A549 (cell line): ENCODE results near the gene PLCL1. TPM values are rescaled to one million over a fixed set of nuclear protein-coding genes. Genes with fewer than 3 reads are reported as not detected.

Experiments used
- ATAC-seq, 2 experiments: fragments of 200-7000 bp in 1 of 2; fragments of >200 bp in 1 of 2; cut with Nextera tagmentation in 1 of 2; cut with Tn5 transposase in 1 of 2; 3 replicates each; pipeline versions ENCODE4 v1.8.0 to v1.9.1; 2018 to 2020; ENCODE audit warnings: mild to moderate bottlenecking in 1 of 2, moderate library complexity in 1 of 2
- CTCF ChIA-PET: fragments of 300-600 bp; sonication (Branson Sonifier 250); formaldehyde crosslinking; extraction: SDS; loops from one replicate; lab custom pipeline; 2021; ENCODE audit warnings: antibody characterized with exemption, inconsistent platforms; lab: Yijun Ruan, JAX
- POLR2A ChIA-PET: fragments of 350-600 bp; formaldehyde crosslinking; extraction: SDS; loops from one replicate; lab custom pipeline; 2021; ENCODE audit warnings: antibody characterized with exemption, inconsistent platforms; lab: Yijun Ruan, JAX
- DNase-seq, 2 experiments: peaks; one replicate each; pipeline versions ENCODE4 v3.0.0 to v3.0.0-alpha.2; 2011 to 2016; ENCODE audit warnings: low read depth in 1 of 2, low spot score in 1 of 2
- FAIRE-seq: peaks from 2 replicates; lab custom pipeline; 2011; peaks lifted over from hg19 to GRCh38; lab: Jason Lieb, UNC
- H3K27ac ChIP-seq, 2 experiments: fragments of >200 bp; sonication (Bioruptor Twin); formaldehyde crosslinking; 3 replicates each; pipeline ENCODE4 v1.5.1; 2016 to 2017
- H3K4me1 ChIP-seq: fragments of >200 bp; sonication (Bioruptor Twin); formaldehyde crosslinking; 3 replicates; pipeline ENCODE4 v1.6.1; 2016
- H3K4me2 ChIP-seq: fragments of >200 bp; sonication (Bioruptor Twin); formaldehyde crosslinking; 3 replicates; pipeline ENCODE4 v1.6.1; 2016
- H3K4me3 ChIP-seq: fragments of >200 bp; sonication (Bioruptor Twin); formaldehyde crosslinking; 3 replicates; pipeline ENCODE4 v1.5.1; 2016
- H3K9me3 ChIP-seq: fragments of >200 bp; sonication (Bioruptor Twin); formaldehyde crosslinking; 3 replicates; pipeline ENCODE4 v1.6.1; 2016
- ATOH8 ChIP-seq: fragments of 250-450 bp; sonication (Bioruptor Pico); IDR thresholded peaks from 2 replicates; pipeline ENCODE4 v1.5.0; 2020; ENCODE audit warnings: low read depth, mild to moderate bottlenecking, moderate library complexity
- BHLHE40 ChIP-seq: IDR thresholded peaks from 2 replicates; pipeline ENCODE4 v1.6.1; 2012; ENCODE audit warnings: low read depth, low read length, inconsistent platforms
- CBX8 ChIP-seq: fragments of 200-600 bp; sonication (generic); IDR thresholded peaks from 2 replicates; pipeline ENCODE4 v1.6.1; 2016
- E2F6 ChIP-seq: IDR thresholded peaks from 2 replicates; pipeline ENCODE4 v1.6.1; 2012; ENCODE audit warnings: low read depth, borderline replicate concordance
- ELK1 ChIP-seq: fragments of 150-350 bp; IDR thresholded peaks from 2 replicates; pipeline ENCODE4 v1.6.1; 2014; ENCODE audit warnings: low read depth, mild to moderate bottlenecking, low read length
- EP300 ChIP-seq, 2 experiments: fragments of >200 bp; sonication (Bioruptor Twin); formaldehyde crosslinking; IDR thresholded peaks; 2 replicates in 1 of 2; 3 replicates in 1 of 2; pipeline ENCODE4 v1.6.1; 2016 to 2017
- FOSB ChIP-seq: fragments of 250-450 bp; sonication (Bioruptor Pico); IDR thresholded peaks from 2 replicates; pipeline ENCODE4 v1.5.0; 2020; ENCODE audit warnings: mild to moderate bottlenecking, moderate library complexity
- GATA3 ChIP-seq: IDR thresholded peaks from 2 replicates; pipeline ENCODE4 v1.6.1; 2012; ENCODE audit warnings: borderline replicate concordance
- HDAC2 ChIP-seq: fragments of 200-600 bp; sonication (generic); IDR thresholded peaks from 2 replicates; pipeline ENCODE4 v1.6.1; 2016
- HEYL ChIP-seq: fragments of 250-450 bp; sonication (Bioruptor Pico); IDR thresholded peaks from 2 replicates; pipeline ENCODE4 v1.8.0; 2021; ENCODE audit warnings: mild to moderate bottlenecking, moderate library complexity
- HMGXB4 ChIP-seq: fragments of 250-450 bp; sonication (Bioruptor Pico); IDR thresholded peaks from 2 replicates; pipeline ENCODE4 v1.5.0; 2021; ENCODE audit warnings: mild to moderate bottlenecking, moderate library complexity, borderline replicate concordance
- HOXA7 ChIP-seq: fragments of 250-450 bp; sonication (Bioruptor Pico); IDR thresholded peaks from 2 replicates; pipeline ENCODE4 v1.5.0; 2020; ENCODE audit warnings: mild to moderate bottlenecking, moderate library complexity
- HOXB13 ChIP-seq: fragments of 250-450 bp; sonication (Bioruptor Pico); IDR thresholded peaks from 2 replicates; pipeline ENCODE4 v1.5.0; 2020; ENCODE audit warnings: low read depth, mild to moderate bottlenecking, moderate library complexity
- JUNB ChIP-seq: fragments of >200 bp; sonication (Bioruptor Twin); formaldehyde crosslinking; IDR thresholded peaks from 2 replicates; pipeline ENCODE4 v1.6.1; 2016
- MAX ChIP-seq: IDR thresholded peaks from 2 replicates; pipeline ENCODE4 v1.6.1; 2012
- NPAS2 ChIP-seq: fragments of 250-450 bp; sonication (Bioruptor Pico); IDR thresholded peaks from 2 replicates; pipeline ENCODE4 v1.8.0; 2022; ENCODE audit warnings: mild to moderate bottlenecking, moderate library complexity, borderline replicate concordance
- PBX3 ChIP-seq: IDR thresholded peaks from 2 replicates; pipeline ENCODE4 v1.6.1; 2012
- PHF8 ChIP-seq: fragments of 200-600 bp; sonication (generic); IDR thresholded peaks from 2 replicates; pipeline ENCODE4 v1.6.1; 2016; ENCODE audit warnings: low read depth, mild to moderate bottlenecking, antibody characterized with exemption, moderate library complexity, borderline replicate concordance
- RFX5 ChIP-seq: fragments of 450-650 bp; IDR thresholded peaks from 2 replicates; pipeline ENCODE4 v1.7.1; 2014; ENCODE audit warnings: antibody characterized with exemption, mild to moderate bottlenecking, moderate library complexity
- RNF2 ChIP-seq: fragments of 200-600 bp; sonication (generic); IDR thresholded peaks from 2 replicates; pipeline ENCODE4 v1.6.1; 2016; ENCODE audit warnings: low read depth, mild to moderate bottlenecking, antibody characterized with exemption, moderate library complexity, borderline replicate concordance
- SMC3 ChIP-seq: fragments of >200 bp; sonication (Bioruptor Twin); formaldehyde crosslinking; IDR thresholded peaks from 3 replicates; pipeline ENCODE4 v1.6.1; 2018; ENCODE audit warnings: inconsistent platforms
- ZFP36 ChIP-seq: fragments of 450-650 bp; IDR thresholded peaks from 2 replicates; pipeline ENCODE4 v1.6.1; 2014; ENCODE audit warnings: borderline replicate concordance; ENCODE audit not compliant: partially characterized antibody
- ZSCAN20 ChIP-seq: fragments of 250-450 bp; sonication (Bioruptor Pico); IDR thresholded peaks from 2 replicates; pipeline ENCODE4 v1.8.0; 2022; ENCODE audit warnings: mild to moderate bottlenecking, moderate library complexity
- WGBS: methylation state at CpG from one replicate; pipeline ENCODE4 v1.1.6; 2017; ENCODE audit errors: missing lambda C conversion rate; 5-methylcytosine and 5-hydroxymethylcytosine counted together
- polyA plus RNA-seq, 4 experiments: library from polyadenylated mRNA; depleted of rRNA in 3 of 4; stranded (reverse); fragments of >200 nt; fragmentation: RNase III in 1 of 4; extraction: RNeasy Plus Mini Kit Qiagen cat#74134 plus additional on column Dnase treatment in 1 of 4; gene quantifications; 2 replicates in 3 of 4; 3 replicates in 1 of 4; pipeline ENCODE4 v1.2.3, GENCODE V29; 2011 to 2017

Gene PLCL1
- polyA plus RNA-seq, 2 of the 4 experiments (the other 2 are of a cell fraction): 0.03 TPM

GRCh38 chr2:197847651-197848401 is 43.4 kb downstream of the PLCL1 start:
- ChIA-PET POLR2A (no interaction called here), CTCF (no interaction called here)
- FAIRE-seq: no peak
- no peak overlapping the region for H3K4me3 ChIP-seq
- TF ChIP-seq CBX8: no peak
- TF ChIP-seq SMC3: no peak
- no peak overlapping the region for H3K27ac ChIP-seq
- H3K4me1 ChIP-seq: no peaks in the 10 kb centered on the region
- H3K4me2 ChIP-seq: no peak overlapping the region
- no peaks in the 10 kb centered on the region for H3K9me3 ChIP-seq
- DNase-seq: no peak
- ATAC-seq: no peak
- 10% methylated on average over 7 of the region's 7 CpGs for WGBS

- 5% methylated on average over 2 of the region's 2 CpGs for WGBS
- TF ChIP-seq RFX5 (no peak), ZFP36 (no peak), HOXB13 (CRISPR knock-in tag) (no peak), ZSCAN20 (CRISPR knock-in tag) (no peak), NPAS2 (CRISPR knock-in tag) (no peak), HDAC2 (no peak)
- CTCF ChIA-PET: no interaction called here
Observed at GRCh38 chr2:197848602-197849001, 44.2 kb downstream of the PLCL1 start.

GRCh38 chr2:197850882-197851450 is 46.6 kb downstream of the PLCL1 start:
- Histone ChIP-seq H3K4me1 (no peaks in the 10 kb centered on the region), H3K27ac (no peak overlapping the region), H3K4me3 (no peak overlapping the region)
- no peak for FAIRE-seq
- TF ChIP-seq GATA3 (no peak), BHLHE40 (no peak), RFX5 (no peak), CBX8 (no peak), PHF8 (no peak), E2F6 (no peak), ELK1 (no peak), HOXA7 (no peak), JUNB (no peak), MAX (no peak), EP300 (IDR thresholded peaks at IDR 0.05) (no peak), RNF2 (no peak), HEYL (CRISPR knock-in tag) (no peak), HMGXB4 (CRISPR knock-in tag) (no peak), ZSCAN20 (CRISPR knock-in tag) (no peak), PBX3 (no peak), ATOH8 (CRISPR knock-in tag) (no peak), FOSB (CRISPR knock-in tag) (no peak)
- TF ChIP-seq, all 56 proteins: peak for 0
- Histone ChIP-seq H3K9me3 (no peaks in the 10 kb centered on the region), H3K4me2 (no peak overlapping the region)
- ChIA-PET POLR2A (no interaction called here), CTCF (interaction anchor here (1.1 kb wide), 1 partner anchor 9 kb away, joined by 6 read pairs; no protein-coding TSS in a partner anchor)
- WGBS: 35% methylated on average over 5 of the region's 5 CpGs
- no peak for DNase-seq
- ATAC-seq: no peak

More at GRCh38 chr2:197848602-197849001, 44.2 kb downstream of the PLCL1 start:
- H3K4me2 ChIP-seq: no peak overlapping the region
- no peak for FAIRE-seq
- no peak for ATAC-seq
- H3K4me1 ChIP-seq: no peaks in the 10 kb centered on the region
- no peak overlapping the region for H3K4me3 ChIP-seq
- no peak for DNase-seq
- POLR2A ChIA-PET: no interaction called here
- H3K9me3 ChIP-seq: no peaks in the 10 kb centered on the region
- no peak overlapping the region for H3K27ac ChIP-seq
